GM19395 (cell line): ENCODE measurements around the gene MCOLN3.

ENCODE experiments used
- ATAC-seq: cut with Tn5 transposase; IDR thresholded peaks from one replicate; pipeline ENCODE4 v1.9.1; 2021; ENCODE audit warnings: mild to moderate bottlenecking, moderate library complexity; ENCODE audit not compliant: unreplicated experiment

The MCOLN3 gene

GRCh38 chr1:85048296-85049064 is at the start of gene MCOLN3:
TSS of gene MCOLN3 (minus strand) at chr1:85048500. CDS start at chr1:85045360, 3,140 bp downstream.
- ATAC-seq: peak; percentile 70

DNA sequence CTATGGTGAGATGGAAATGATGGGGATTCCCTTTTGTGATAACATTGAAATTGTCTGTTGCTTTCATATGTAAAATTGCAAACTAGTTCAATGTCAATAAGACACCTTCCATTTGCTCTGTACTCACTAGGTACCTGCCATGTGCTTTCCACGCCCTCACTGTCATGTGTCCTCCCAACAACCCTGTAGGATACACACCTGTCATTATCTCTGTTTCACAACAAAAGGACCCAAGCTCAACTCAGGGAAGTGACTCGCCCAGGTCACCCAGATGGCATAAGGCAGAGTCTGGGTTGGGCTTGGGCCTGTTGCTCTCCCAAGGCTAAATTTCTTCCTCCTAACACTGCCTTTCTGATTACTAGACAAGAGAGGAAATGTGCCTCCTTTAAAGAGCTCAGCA is 45.3 kb upstream of the MCOLN3 start:
- no peak for ATAC-seq

- peak; percentile 67 for ATAC-seq
These were observed 43.5 kb upstream of the MCOLN3 start for GRCh38 chr1:85091671-85092280.

DNA sequence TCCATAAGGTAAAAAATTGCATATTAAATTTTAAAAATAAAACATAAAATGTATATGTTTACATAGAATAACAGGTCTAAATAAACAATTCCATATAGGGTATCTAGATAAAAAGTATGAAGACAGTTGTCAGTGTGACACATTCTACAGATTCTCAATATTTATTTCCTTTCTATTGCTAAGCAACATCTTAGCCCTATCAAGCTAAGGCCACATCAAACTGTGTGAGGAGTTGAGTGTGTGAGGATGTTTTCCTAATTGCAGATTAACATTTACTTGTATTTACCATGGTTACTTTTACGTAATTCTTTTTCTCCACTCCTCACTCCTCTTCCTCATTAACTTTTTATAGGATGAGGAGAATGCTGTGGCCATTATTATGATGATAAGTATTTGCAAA is 41.9 kb upstream of the MCOLN3 start:
- ATAC-seq: no peak

DNA sequence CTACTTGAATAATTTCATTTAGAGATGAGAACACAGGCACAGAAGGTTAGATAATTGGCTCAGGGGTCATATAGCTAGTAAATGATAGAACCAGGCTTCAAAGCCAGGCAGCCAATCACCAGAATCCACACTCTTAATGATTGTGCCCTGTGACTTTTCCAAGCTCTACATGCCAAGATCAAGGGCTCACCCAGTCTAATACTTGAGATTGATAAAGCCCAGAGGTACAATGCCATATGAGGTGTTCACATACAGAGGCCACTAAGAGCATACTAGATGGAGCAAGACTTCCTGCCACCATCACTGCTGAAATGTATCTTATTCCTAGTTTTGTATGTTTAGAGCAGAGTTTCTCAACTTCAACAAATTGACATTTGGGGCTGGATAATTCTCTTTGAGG is 40.9 kb upstream of the MCOLN3 start:
- no peak for ATAC-seq

- no peak for ATAC-seq
These were observed 40.1 kb upstream of the MCOLN3 start for GRCh38 chr1:85088408-85088784.

DNA sequence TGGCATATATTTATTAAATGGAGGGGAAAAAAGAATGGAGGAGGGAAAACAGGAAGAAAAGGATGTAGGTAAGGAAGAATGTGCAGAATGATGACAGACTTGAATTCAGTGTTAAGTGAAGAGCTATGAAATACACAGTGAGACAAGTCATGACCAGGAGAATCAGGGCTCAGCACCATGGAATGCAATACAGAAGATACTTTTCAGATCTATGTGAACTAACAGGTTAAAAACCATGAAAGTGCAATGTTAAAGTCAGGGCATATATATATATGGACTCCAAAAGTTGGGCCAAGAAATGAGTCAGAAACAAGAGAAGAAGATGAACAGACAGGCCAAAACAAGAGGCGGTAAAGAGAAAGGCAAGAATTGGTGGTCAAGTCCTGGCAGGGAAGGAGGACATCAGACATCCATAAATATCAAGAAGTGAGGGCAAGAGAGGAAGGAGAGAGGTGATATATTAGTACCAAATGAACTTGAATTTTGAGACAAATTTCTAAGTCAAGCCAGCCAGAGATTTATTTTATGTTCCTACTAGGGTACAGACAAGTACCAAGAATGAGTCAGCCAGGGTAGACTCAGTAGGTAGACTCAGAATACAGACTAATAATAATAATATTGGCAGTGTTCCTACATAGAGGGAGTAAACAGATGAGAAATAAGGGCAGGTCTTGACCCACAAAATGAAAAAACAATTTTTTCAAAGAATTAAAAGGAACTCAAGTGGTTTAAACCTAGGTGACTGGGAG is 39.5 kb upstream of the MCOLN3 start:
- ATAC-seq: no peak

GRCh38 chr1:85085417-85085816 is 37.1 kb upstream of the MCOLN3 start:
- no peak for ATAC-seq

DNA sequence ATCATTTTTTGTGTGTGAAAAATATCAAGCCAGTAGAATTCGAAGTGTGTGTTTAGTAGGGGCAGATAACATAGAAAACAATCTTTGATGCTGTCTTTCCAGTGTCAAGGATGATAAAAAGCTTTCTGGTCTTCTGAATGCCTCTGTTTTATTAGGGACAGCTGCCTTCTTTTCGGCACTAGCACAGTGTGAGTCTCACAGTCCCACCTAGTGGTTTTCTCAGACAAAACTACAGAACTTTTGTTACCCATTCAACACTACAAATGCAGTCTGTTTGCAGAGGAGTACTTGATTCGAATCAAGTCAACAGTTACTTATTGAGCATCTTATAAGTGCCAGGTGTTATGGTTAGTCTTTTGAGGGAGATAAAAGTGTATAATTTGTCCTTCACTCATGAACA is 30.6 kb upstream of the MCOLN3 start:
- ATAC-seq: no peak

GRCh38 chr1:85074365-85074964 is 26.2 kb upstream of the MCOLN3 start:
- no peak for ATAC-seq

DNA sequence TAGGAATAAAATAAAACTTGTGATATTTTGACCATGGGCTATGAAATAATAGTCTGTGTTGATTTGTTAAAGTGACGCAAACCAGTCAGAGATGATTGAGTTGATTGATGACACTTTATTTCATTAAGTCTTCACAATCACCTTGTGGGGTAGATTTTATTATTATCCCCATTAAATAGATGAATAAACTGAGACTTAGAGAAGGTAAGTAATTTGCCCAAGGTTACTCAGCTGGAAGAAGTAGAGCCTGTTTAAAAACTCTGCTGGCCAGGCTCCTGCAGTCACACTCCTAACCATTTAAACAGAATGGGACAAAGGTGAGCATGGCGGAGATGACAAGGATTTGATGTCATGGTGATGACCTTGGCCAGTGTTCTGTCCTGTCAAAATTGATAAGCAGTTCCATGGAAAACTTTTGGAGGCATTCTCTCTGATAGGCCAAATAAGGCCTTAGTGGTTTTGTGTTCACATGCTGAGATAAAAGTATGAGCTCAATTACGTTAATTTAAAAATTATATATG is 22.7 kb upstream of the MCOLN3 start:
- ATAC-seq: no peak

- no peak for ATAC-seq
These were observed 20.5 kb upstream of the MCOLN3 start for GRCh38 chr1:85068846-85069245.

DNA sequence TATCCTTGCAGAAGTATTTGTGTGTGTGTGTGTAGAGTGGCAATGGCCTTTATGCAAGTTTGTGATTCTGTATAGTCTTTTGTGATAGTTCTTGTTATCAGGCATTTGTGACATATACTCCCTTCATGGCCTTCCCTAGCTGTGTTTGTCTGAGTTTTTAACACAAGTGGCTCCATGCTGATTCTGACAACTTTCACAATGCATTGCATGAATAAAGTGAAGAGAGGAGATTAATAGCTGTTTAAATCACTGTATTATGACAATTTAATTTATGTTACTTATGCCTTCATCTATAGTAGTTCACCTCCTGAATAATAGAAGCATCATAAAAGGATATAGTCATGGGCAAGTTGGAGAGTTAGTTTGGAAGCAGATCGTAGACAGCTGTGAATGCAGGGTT is 17.2 kb upstream of the MCOLN3 start:
- ATAC-seq: no peak

- no peak for ATAC-seq
These were observed 14.2 kb upstream of the MCOLN3 start for GRCh38 chr1:85062425-85063026.

- ATAC-seq: peak; percentile 100
These were observed 13.6 kb upstream of the MCOLN3 start for GRCh38 chr1:85061711-85062424.

- ATAC-seq: no peak
These were observed 11.7 kb upstream of the MCOLN3 start for GRCh38 chr1:85060038-85060437.

GRCh38 chr1:85059563-85059962 is 11.3 kb upstream of the MCOLN3 start:
- no peak for ATAC-seq

DNA sequence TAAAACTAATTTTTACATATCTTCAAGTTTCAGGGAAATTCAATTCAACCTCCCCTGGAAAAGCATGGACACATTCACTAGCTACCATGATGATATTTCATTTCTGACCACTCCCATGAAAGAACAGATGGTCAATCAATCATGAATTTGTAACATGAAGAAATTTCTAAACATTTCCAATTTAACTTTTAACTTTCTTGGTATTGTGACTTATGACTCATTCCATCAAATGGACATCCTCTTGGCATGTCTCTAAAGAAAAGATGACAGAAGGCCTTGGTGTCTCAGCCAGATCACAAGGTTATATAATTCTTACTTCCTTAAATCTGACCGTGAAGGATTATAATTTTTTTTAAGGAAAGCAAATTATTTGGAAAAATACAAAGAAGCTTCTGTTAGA is 10.5 kb upstream of the MCOLN3 start:
- ATAC-seq: no peak

GRCh38 chr1:85058311-85058710 is 10.0 kb upstream of the MCOLN3 start:
- ATAC-seq: no peak

DNA sequence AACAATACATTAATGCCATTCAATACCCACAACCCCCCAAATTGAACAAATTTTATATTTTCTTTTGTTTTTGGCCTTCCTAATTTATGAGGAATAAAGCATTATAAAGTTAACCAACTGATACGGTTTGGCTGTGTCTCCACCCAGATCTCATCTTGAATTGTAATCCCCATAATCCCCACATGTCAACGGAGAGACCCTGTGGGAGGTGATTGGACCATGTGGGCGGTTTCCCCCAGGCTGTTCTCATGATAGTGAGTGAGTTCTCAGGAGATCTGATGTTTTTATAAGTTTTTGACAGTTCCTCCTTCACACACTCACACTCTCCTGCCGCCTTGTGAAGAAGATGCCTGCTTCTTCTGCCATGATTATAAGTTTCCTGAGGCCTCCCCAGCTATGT is 6.4 kb upstream of the MCOLN3 start:
- no peak for ATAC-seq
